Superior temporal gyrus (tissue), 1 donor: Measurements from ENCODE around the gene C2orf68.
"Not testable (repeated sequence)": the region's sequence is repeated elsewhere in the genome, so short reads cannot be mapped to it uniquely, and the experiment has no call there.

Source experiments
- DNase-seq: peaks from one replicate; pipeline ENCODE4 v3.0.0-alpha.2; 2016; ENCODE audit errors: extremely low spot score

The C2orf68 gene, protein sequence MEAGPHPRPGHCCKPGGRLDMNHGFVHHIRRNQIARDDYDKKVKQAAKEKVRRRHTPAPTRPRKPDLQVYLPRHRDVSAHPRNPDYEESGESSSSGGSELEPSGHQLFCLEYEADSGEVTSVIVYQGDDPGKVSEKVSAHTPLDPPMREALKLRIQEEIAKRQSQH

GRCh38 chr2:85611705-85612587 is at the start of gene C2orf68:
C2orf68 (minus strand) TSS chr2:85612066; CDS start chr2:85611984, 82 bp downstream.
- DNase-seq: peak; percentile 91

DNA sequence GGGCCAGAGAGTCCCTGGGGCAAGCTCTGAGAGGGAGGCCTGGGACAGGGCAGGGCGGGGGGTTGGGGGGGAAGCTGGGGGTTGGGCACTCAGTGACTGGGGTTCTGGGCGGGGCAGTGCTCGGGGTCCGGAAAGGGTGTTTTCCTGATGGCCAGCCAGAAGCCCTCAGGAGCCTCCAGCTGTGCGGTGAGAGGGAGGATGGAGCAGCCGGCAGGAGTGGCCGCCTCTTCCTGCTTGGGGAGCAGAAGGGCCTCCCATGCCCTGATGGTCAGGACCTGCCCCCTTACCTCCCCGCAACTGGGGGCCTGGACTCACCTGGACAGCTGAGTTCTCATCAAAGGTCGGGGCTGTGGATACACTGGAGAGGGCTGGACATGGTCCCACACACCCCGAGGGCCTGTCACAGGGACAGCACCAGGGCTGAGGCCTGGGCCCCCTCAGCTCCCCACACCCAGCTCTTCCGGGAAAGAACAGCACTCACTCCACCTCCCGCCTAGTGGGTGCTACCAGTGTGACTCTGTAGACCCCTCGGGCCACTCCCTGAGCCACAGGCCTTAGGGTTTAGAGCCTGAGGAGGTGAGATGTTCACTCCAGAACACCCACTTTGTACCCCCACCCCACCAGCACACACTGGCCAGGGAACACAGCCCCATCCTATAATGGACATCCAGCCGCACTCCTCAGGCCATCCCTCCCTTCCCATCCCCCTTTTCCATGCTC is 49.4 kb upstream of the C2orf68 start:
- DNase-seq: no peak

DNA sequence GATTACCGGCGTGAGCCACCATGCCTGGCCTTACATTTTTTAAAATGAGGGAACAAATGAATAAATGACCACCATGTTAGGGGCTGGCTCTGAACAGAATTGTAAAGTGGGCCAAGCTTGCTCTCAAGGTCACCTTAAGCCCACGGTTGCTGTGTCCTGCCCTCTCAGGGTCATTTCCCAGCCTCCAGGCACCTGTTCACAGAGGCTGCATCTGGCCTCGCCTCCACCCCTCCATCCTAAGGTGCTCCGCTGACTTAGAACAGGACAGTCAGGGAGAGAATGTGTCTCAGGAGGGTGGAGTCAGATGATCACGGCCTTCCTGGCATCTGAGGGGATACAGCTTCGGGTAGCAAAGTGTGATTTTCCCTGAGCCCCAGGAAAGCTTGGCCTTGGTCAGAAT is 48.9 kb upstream of the C2orf68 start:
- no peak for DNase-seq

- not testable (repeated sequence) for DNase-seq
Measured at GRCh38 chr2:85660301-85660700, 48.4 kb upstream of the C2orf68 start.

DNA sequence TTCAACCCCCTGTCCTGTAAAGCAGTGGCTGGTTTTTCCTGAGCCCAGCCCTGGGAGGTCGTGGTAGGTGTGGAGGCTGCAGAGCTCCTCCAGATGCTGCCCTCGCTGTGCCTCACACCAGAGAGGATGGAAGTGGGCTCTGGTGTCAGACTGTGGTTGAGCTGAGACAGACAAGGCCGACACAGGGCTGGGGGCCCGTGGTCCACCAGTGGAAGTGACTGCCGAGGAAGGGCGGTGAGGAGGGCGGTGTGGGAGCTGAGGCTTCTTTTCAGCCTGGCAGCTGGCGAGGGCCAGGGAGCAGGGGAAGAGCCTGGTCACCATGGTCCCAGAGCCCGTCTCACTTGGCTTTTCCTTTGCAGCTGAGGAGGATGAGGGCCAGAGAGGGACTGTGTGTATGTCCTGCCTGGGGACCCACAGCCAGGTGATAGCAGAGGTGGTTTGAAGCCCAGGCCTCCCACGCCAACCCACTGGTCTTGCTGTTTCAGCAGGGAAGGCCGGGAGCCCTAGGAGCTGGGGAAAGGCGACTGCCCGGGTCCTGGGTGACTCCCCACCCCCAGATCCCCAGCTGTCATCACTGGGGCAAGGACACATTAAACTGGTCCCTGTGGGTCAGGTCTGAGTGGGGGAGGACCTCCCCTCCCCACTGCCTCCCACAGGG is 47.6 kb upstream of the C2orf68 start:
- DNase-seq: no peak

DNA sequence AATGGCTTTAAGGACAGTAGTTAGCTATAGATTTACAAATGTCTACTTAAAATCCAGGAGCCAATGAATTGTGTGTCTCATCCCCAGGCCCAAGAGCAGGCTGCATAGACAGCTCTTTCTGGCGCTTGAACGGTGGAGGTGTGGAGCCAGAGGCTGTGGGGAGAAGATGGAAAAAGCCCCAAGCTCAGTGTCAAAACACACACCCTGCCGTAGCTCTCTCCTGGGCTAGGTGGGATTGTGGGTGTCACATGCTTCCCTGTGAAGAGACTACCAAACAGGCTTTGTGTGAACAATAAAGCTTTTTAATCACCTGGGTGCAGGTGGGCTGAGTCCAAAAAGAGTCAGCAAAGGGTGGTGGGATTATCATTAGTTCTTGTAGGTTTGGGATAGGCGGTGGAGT is 45.5 kb upstream of the C2orf68 start:
- not testable (repeated sequence) for DNase-seq

GRCh38 chr2:85656468-85656867 is 44.6 kb upstream of the C2orf68 start:
- DNase-seq: no peak

DNA sequence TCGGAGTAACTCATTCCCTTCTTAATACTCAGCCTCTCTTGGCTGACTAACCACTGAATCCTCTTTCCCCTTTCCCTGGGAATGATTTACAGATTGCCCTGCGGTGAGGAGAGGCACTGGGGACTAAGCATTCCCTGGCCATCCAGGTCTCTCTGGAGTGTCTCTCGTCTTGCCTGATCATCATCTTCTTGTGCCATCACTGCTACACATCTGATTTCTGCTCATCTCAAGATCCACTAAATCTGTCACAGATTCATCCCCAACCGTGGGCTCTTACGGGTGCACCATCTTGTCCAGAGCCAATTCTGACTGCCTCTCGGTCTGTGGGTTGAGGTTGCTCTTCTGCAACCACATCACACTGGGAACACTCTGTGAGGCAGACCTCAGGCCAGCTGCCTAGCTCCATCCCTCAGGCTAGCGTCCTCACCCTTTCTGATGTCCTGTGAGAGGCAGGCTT is 44.1 kb upstream of the C2orf68 start:
- DNase-seq: no peak

GRCh38 chr2:85653996-85654395 is 42.1 kb upstream of the C2orf68 start:
- no peak for DNase-seq

- no peak for DNase-seq
Measured at GRCh38 chr2:85652056-85652455, 40.2 kb upstream of the C2orf68 start.

DNA sequence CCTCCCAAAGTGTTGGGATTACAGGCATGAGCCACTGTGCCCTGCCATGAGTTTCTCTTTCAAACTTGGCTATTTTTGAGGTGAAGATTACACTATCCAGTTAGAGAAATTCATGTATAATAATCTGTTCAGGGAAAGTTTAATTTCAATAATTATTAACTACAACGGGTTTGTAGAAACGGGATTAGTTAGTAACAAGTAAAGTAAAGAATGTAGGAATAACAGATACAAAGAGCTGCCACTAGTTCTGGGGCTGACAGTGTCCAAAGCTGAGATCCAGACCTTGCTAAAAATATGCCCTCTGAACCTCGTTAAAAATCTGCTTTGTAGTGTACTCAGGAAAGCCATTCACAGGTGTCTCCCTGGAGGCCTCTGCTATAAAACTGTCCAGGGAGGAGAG is 39.2 kb upstream of the C2orf68 start:
- no peak for DNase-seq

- DNase-seq: no peak
Measured at GRCh38 chr2:85650456-85650855, 38.6 kb upstream of the C2orf68 start.

DNA sequence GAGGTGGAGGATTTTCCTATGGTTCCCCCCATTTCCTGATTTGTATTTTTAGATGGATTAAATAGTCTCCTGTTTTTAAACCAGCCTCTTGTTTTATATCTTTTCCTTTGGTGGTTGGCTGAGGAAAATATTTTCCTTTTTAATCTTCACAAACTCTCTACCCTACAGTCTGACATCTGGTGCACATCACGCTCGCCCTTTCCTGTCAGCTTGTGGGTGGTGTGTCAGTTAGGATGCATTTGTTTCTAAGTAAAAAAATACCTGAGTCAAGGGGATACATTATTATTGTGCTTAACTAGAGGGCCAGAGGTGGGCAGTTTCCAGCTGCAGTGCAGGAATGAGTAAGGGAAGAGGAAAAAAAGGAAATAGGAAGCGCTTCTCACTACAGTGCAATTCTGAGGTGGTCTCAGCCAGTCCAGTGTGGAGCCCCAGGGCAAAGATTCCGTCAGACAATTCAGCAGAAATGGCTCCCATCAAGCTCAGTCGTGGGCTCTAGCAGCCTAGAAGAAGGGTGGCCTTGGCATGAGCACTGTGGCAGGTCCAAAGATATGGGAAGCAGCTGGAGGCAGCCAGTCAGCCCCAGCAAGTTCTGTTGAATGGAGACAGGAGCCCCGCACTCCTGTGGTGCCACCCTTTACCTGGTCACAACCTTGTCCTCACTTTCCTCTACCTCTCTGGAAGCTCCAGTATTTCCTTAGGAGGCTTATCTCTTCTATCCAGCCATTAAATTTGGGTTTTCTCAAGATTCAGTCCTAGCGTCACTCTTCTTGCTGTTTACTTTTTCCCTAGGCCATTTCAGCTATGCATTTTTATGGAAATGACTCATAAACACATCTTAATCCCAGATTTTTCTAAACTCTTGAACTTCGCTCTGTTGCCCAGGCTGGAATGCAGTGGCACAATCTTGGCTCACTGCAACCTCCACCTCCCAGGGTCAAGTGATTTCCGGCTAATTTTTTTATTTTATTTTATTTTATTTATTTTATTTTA is 37.6 kb upstream of the C2orf68 start:
- no peak for DNase-seq

DNA sequence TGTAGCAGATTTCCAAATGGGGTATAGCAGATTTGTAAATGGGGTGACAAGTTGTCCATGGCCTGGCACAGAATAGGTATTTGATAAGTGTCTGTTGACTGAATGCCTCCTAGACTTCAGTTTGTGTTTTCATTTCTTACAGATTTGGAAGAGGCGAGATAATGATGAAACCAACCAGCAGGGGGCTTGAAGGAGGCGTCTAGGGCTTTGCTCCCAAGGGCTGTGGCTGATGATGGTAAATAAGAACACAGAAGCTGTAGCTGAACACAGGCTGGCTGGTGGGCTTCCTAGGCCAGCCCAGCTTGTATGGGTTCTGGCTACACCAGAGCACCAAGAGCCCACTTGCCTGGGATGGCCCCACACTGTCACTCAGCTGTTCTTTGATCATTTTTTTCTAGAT is 36.8 kb upstream of the C2orf68 start:
- DNase-seq: no peak

- no peak for DNase-seq
Measured at GRCh38 chr2:85647823-85648526, 36.1 kb upstream of the C2orf68 start.

DNA sequence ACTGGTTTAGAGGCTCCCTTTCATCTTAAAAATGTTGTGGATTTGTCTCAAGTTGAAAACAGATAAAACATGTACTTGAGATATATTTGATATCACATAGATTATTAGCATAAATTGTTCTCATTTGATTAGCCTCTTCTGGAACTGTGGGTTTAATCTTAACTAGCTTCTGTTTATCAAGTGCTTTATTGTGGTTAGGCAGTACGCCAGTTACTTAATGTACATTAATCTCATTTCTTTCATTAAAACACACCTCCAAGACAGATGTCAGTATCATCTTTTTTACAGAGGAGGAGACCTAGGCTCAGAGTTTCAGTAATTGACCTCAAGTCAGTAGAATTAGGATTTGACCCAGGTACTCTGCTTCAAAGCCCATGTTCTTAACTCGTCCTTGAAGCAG is 34.3 kb upstream of the C2orf68 start:
- DNase-seq: no peak

DNA sequence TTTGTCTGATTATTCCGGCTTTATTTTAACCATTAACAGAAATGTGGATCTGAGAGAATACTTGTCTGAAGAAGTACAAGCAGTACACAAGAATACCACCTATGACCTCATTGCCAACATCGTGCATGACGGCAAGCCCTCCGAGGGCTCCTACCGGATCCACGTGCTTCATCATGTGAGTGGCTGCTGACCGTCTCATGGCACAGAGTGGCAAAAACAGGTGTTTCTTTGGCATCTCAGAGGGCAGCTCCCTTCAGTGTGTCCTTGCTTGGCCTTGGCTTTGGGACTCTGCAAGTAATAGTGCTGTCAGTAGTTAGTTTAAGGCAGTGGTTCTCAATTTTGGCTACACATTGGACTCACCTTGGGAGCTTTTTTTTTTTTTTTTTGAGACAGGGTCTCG is 33.0 kb upstream of the C2orf68 start:
- no peak for DNase-seq

GRCh38 chr2:85642725-85643124 is 30.9 kb upstream of the C2orf68 start:
- DNase-seq: no peak

GRCh38 chr2:85635636-85636035 is 23.8 kb upstream of the C2orf68 start:
- DNase-seq: no peak

DNA sequence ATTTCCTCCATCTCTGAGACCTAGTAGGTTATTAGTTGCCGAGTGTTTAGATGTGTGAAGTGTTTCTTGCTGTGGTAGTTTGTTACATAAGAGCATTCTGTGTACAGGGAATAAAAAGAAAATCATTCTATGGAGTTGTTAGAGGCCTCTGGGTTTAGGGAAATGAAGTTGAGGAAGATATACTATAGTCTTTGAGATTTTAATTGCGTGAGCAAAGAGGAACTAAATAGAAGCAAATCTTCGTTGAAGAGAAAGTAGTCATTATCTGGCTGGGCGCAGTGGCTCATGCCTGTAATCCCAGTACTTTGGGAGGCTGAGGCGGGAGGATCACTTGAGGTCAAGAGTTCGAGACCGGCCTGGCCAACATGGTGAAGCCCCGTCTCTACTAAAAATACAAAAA is 23.1 kb upstream of the C2orf68 start:
- no peak for DNase-seq
